Stimulated activated naive CD4-positive, alpha-beta T cell treated with Interleukin-2 at 50 U/mL for 16 hours (primary cell): ENCODE results near the gene CHCHD3.

Experiments
- DNase-seq: peaks from one replicate; lab custom pipeline; 2025; lab: John Stamatoyannopoulos, UW

Gene CHCHD3

GRCh38 chr7:132815696-132816311, 266.1 kb downstream of the CHCHD3 start:
- DNase-seq: no peak

GRCh38 chr7:132815130-132815529, 266.8 kb downstream of the CHCHD3 start:
- no peak for DNase-seq

- DNase-seq: no peak
Measured at GRCh38 chr7:132810561-132810960, 271.3 kb downstream of the CHCHD3 start.

- DNase-seq: no peak
Measured at GRCh38 chr7:132806834-132807233, 275.1 kb downstream of the CHCHD3 start.

- DNase-seq: no peak
Measured at GRCh38 chr7:132805766-132806165, 276.1 kb downstream of the CHCHD3 start.

GRCh38 chr7:132804849-132805485, 276.9 kb downstream of the CHCHD3 start:
- DNase-seq: no peak

GRCh38 chr7:132800522-132800921, 281.4 kb downstream of the CHCHD3 start:
- no peak for DNase-seq

GRCh38 chr7:132799081-132799413, 282.8 kb downstream of the CHCHD3 start:
- DNase-seq: no peak

- DNase-seq: no peak
Measured at GRCh38 chr7:132797152-132797551, 284.7 kb downstream of the CHCHD3 start.

- DNase-seq: no peak
Measured at GRCh38 chr7:132793474-132793873, 288.4 kb downstream of the CHCHD3 start.

GRCh38 chr7:132791036-132791435, 290.9 kb downstream of the CHCHD3 start:
- no peak for DNase-seq

- no peak for DNase-seq
Measured at GRCh38 chr7:132790104-132790503, 291.8 kb downstream of the CHCHD3 start.

- DNase-seq: no peak
Measured at GRCh38 chr7:132789281-132789680, 292.6 kb downstream of the CHCHD3 start.

- DNase-seq: no peak
Measured at GRCh38 chr7:132785870-132786269, 296.0 kb downstream of the CHCHD3 start.

GRCh38 chr7:132784406-132784805, 297.5 kb downstream of the CHCHD3 start:
- DNase-seq: no peak

- no peak for DNase-seq
Measured at GRCh38 chr7:132783824-132784223, 298.1 kb downstream of the CHCHD3 start.

- DNase-seq: no peak
Measured at GRCh38 chr7:132782777-132783640, 298.9 kb downstream of the CHCHD3 start.

GRCh38 chr7:132780822-132781221, 301.1 kb downstream of the CHCHD3 start:
- no peak for DNase-seq

- DNase-seq: no peak
Measured at GRCh38 chr7:132779164-132779563, 302.7 kb downstream of the CHCHD3 start.

- no peak for DNase-seq
Measured at GRCh38 chr7:132778761-132779160, 303.1 kb downstream of the CHCHD3 start.

GRCh38 chr7:132777956-132778355, 303.9 kb downstream of the CHCHD3 start:
- no peak for DNase-seq

- no peak for DNase-seq
Measured at GRCh38 chr7:132777414-132777813, 304.5 kb downstream of the CHCHD3 start.

GRCh38 chr7:132776048-132776620, 305.8 kb downstream of the CHCHD3 start:
- no peak for DNase-seq
